Measurements from ENCODE around the gene MYCBPAP.

The MYCBPAP gene

GRCh38 chr17:50517504-50518383 is 9.5 kb downstream of the MYCBPAP start:
- DNase-seq (ENCODE audit: low read depth), result no peak

GRCh38 chr17:50518384-50519023 is 10.3 kb downstream of the MYCBPAP start:
- no peak for DNase-seq (ENCODE audit: low read depth)

DNA sequence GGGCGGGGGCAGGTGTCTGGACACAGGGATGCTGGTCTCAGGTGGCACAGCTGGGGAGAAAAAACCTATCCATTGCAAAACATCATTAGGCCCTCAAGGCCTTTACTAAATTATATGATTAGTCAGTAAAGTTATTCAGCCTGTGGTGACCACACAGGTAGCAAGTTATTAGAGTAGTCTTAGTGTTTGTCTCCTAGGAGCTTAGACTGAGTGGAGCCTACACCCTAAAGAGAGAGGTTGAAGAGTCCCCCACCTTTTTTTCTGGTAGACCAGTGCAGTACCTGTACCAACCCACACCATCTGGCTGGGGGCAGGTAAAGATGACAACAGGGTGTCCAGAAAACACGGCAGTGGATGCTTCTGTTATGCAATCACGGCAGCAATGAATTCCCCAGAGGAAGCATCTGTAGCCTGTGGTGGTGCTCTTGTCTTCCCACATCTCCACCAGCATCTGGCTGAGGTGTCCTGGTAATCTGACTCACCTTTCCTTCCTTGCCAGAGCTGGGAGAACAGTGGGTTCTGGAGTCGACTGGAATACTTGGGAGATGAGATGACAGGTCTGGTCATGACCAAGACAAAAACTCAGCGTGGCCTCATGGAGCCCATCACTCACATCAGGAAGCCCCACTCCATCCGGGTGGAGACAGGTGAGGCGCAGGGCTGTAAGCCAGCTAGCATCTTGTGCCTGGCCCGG is 11.0 kb downstream of the MYCBPAP start:
- DNase-seq (ENCODE audit: low read depth), result no peak

GRCh38 chr17:50520483-50520882 is 12.2 kb downstream of the MYCBPAP start:
- no peak for DNase-seq (ENCODE audit: low read depth)

GRCh38 chr17:50521514-50521913 is 13.3 kb downstream of the MYCBPAP start:
- no peak for DNase-seq (ENCODE audit: low read depth)

- DNase-seq (ENCODE audit: low read depth), result no peak
Measured at GRCh38 chr17:50522766-50523165, 14.5 kb downstream of the MYCBPAP start.

- no peak for DNase-seq (ENCODE audit: low read depth)
Measured at GRCh38 chr17:50523208-50523607, 15.0 kb downstream of the MYCBPAP start.

DNA sequence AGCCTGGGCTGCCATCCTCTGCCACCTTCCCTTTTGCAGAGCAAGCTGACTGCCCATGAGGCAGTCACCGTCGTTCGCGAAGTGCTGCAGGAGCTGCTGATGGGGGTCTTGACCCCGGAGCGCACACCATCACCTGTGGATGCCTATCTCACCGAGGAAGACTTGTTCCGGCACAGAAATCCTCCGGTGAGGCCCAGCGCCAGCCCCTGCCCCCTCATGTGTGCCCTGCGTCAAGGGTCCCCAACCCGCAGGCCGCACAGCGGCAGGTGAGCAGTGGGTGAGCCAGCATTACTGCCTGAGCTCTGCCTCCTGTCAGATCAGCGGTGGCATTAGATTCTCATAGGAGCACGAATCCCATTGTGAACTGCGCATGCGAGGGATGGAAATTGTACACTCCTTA is 16.6 kb downstream of the MYCBPAP start:
- no peak for DNase-seq (ENCODE audit: low read depth)

DNA sequence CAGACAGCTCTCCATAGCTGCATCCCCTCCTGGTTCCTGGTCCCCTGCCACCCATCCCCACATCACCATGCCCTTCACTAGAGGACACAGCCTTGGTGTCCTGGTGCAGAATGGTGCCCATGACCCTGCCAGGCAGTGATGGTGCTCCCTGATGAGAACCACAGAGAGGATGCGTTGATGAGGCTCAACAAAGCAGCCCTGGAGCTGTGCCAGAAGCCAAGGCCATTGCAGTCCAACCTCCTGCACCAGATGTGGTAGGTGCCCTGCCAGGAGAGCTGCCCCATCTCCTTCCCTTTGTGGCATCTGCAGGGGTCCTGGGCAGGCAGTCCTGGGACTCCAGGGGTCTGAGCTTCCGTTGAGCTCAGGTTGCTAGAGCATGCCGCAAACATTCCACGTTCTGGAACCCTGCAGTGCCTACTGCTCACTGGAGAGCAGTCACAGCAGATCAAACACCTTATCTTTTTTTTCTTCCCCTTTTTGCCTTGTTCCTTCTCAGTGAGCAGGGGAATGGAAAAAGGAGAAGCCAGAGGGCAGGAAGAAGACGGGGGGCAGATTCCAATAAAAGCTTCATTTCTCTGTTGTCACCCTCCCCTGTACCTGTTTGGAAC is 19.0 kb downstream of the MYCBPAP start:
- DNase-seq (ENCODE audit: low read depth), result no peak

DNA sequence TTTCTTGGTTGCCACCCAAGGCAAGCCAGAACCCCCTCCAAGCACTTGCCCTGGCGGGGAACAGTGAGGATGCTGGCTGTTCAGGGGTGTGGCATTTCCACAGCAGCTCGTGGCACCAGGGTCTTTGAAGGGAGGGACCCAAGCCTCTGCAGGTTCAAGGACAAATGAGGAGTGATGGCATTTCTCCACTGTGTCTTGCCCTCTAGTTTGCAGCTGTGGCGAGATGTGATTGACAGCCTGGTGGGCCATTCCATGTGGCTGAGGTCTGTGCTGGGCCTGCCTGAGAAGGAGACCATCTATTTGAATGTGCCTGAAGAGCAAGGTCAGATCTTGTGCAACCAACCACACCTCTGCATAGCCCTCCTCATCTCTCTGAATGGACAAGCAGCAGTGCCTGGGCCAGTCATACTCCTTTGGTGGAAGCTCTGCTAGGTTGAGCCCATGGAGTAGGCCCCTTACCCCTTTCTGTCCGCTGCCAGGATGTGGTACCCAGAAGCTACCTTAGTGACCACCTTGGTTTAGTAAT is 19.8 kb downstream of the MYCBPAP start:
- DNase-seq (ENCODE audit: low read depth), result no peak

DNA sequence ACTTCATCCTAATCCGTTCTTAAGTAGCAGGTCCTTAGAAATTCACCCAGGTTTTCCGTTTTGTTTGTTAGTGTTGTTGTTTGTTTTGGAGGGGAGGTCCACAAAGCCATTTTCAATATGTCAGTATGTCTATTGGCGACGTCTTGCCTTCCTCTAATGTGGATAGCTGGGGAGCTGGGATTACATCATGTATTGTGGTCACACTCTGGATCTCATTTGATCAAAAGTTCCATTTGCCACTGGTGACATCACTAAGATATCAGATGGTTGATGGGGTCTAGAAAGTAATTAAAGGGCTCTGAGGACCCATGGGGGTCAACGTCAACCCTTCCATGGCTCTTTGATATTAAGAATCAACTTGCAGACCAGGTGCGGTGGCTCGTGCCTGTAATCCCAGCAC is 21.6 kb downstream of the MYCBPAP start:
- no peak for DNase-seq (ENCODE audit: low read depth)

DNA sequence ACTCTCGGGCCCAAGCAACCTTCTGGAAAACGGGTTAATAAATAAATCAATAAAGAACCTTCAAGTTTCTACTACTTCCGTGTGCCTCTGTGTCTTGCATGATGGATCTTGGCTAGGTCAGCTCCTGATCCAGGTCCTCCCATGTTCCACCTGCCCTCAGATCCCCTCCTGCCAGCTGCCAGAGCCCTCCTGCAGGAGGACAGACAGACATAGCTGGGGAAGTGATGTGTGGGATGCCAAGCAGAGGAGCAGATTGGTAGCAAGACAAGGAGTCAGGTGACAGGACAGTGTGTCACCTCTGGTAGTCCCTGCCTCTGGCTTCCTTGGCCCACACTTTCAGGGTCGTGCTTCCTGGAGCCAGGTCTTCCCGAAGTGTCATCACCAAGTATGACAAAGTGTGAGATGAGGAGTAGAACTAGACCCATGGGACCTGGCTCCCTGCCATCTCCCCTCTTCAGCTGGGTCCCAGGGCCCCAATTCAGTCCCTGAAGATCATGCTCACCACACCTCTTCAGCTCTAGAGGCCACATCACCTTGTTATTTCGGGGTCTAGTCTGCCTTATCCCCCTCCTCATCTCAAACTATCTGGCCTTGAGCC is 23.3 kb downstream of the MYCBPAP start:
- no peak for DNase-seq (ENCODE audit: low read depth)

GRCh38 chr17:50532452-50533024 is 24.3 kb downstream of the MYCBPAP start, which contains the start of gene EPN3:
Gene EPN3 (plus strand): TSS chr17:50532735. CDS start chr17:50536557, 3,822 bp downstream.
- no peak for DNase-seq (ENCODE audit: low read depth)

- no peak for DNase-seq (ENCODE audit: low read depth)
Measured at GRCh38 chr17:50533185-50533584, 24.9 kb downstream of the MYCBPAP start.

DNA sequence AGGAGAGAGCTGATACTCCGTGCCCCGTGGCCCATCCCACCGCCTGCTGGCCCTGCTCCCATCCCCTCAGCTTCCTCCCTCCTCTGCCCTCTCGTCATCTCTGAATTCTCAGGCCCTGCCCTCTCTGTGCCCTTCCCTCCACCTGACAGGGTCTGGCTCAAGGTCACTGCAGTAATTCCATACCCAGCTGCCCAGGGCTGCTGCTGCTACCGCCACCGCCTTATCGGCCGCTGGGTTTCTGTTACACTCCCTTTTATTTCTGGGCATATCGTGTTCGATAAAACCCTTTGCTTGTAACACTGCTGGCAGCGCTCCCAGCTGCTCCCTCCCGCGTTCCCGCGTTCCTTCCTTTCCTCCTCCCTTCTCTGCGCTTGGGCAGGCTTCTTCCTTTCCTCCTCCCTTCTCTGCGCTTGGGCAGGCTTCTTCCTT is 25.5 kb downstream of the MYCBPAP start:
- no peak for DNase-seq (ENCODE audit: low read depth)

GRCh38 chr17:50534222-50534978 is 26.2 kb downstream of the MYCBPAP start:
- DNase-seq (ENCODE audit: low read depth), result no peak

GRCh38 chr17:50534979-50535326 is 26.7 kb downstream of the MYCBPAP start:
- DNase-seq (ENCODE audit: low read depth), result no peak

- no peak for DNase-seq (ENCODE audit: low read depth)
Measured at GRCh38 chr17:50535407-50535806, 27.2 kb downstream of the MYCBPAP start.

GRCh38 chr17:50536683-50537646 is 28.7 kb downstream of the MYCBPAP start:
- DNase-seq (ENCODE audit: low read depth), result no peak
